Keratinocyte (primary cell): Measurements from ENCODE around the gene ATP6V1A. TPM values are rescaled to one million over a fixed set of nuclear protein-coding genes. Genes with fewer than 3 reads are reported as not detected.

Experiments
- DNase-seq: peaks from one replicate; pipeline ENCODE4 v3.0.0-alpha.2; 2011; ENCODE audit warnings: low read depth, missing footprints, low spot score
- FAIRE-seq: peaks from 2 replicates; lab custom pipeline; 2011; peaks lifted over from hg19 to GRCh38; lab: Jason Lieb, UNC
- H2AFZ ChIP-seq: 2 replicates; pipeline ENCODE4 v1.6.0; 2012; ENCODE audit warnings: low read length, control low read depth, inconsistent platforms; ENCODE audit not compliant: control insufficient read depth
- H3K27ac ChIP-seq: 2 replicates; pipeline ENCODE4 v1.5.1; 2011; ENCODE audit warnings: low read length; ENCODE audit not compliant: control insufficient read depth, insufficient read depth
- H3K27me3 ChIP-seq: 3 replicates; pipeline ENCODE4 v1.6.0; 2011; ENCODE audit warnings: low read length; ENCODE audit not compliant: control insufficient read depth, insufficient read depth; ENCODE audit errors: extremely low read depth
- H3K36me3 ChIP-seq, 2 experiments: 2 replicates in 1 of 2; 3 replicates in 1 of 2; pipeline ENCODE4 v1.5.1; 2011; ENCODE audit warnings: low read length in 2 of 2, mild to moderate bottlenecking in 1 of 2; ENCODE audit not compliant: control insufficient read depth in 2 of 2, insufficient read depth in 2 of 2; ENCODE audit errors: extremely low read depth in 1 of 2
- H3K4me1 ChIP-seq: 3 replicates; pipeline ENCODE4 v1.5.1; 2011; ENCODE audit warnings: low read length; ENCODE audit not compliant: control insufficient read depth, insufficient read depth; ENCODE audit errors: extremely low read depth
- H3K4me2 ChIP-seq: 3 replicates; pipeline ENCODE4 v1.6.0; 2011; ENCODE audit warnings: low read depth, low read length; ENCODE audit not compliant: control insufficient read depth, insufficient read depth; ENCODE audit errors: extremely low read depth
- H3K4me3 ChIP-seq, 3 experiments: fragments of 200-600 bp in 1 of 3; sonication (generic) in 1 of 3; 2 replicates in 2 of 3; 3 replicates in 1 of 3; pipeline ENCODE4 v1.5.1; 2011 to 2016; ENCODE audit warnings: low read length in 3 of 3, mild to moderate bottlenecking in 3 of 3, control low read depth in 2 of 3, inconsistent platforms in 1 of 3, low read depth in 1 of 3, mixed read lengths in 1 of 3, mixed run types in 1 of 3, moderate library complexity in 1 of 3; ENCODE audit not compliant: control insufficient read depth in 2 of 3, insufficient read depth in 2 of 3; ENCODE audit errors: extremely low read depth in 1 of 3
- H3K79me2 ChIP-seq: 2 replicates; pipeline ENCODE4 v1.6.0; 2012; ENCODE audit warnings: low read length; ENCODE audit not compliant: control insufficient read depth, insufficient read depth
- H3K9ac ChIP-seq: 3 replicates; pipeline ENCODE4 v1.6.0; 2011; ENCODE audit warnings: low read length; ENCODE audit not compliant: control insufficient read depth, insufficient read depth; ENCODE audit errors: extremely low read depth
- H3K9me1 ChIP-seq: 3 replicates; pipeline ENCODE4 v1.6.0; 2011; ENCODE audit warnings: low read length; ENCODE audit not compliant: control insufficient read depth, insufficient read depth; ENCODE audit errors: extremely low read depth
- H3K9me3 ChIP-seq: 2 replicates; pipeline ENCODE4 v1.5.1; 2012; ENCODE audit warnings: low read depth, low read length; ENCODE audit not compliant: control insufficient read depth
- H4K20me1 ChIP-seq: 3 replicates; pipeline ENCODE4 v1.6.0; 2011; ENCODE audit warnings: low read length; ENCODE audit not compliant: control insufficient read depth, insufficient read depth; ENCODE audit errors: extremely low read depth
- CTCF ChIP-seq, 3 experiments: IDR thresholded peaks in 1 of 3; conservative IDR thresholded peaks in 1 of 3; optimal IDR thresholded peaks in 1 of 3; 2 replicates in 2 of 3; 3 replicates in 1 of 3; pipeline versions ENCODE3 to v1.5.1; 2011; ENCODE audit warnings: low read length in 3 of 3, mild to moderate bottlenecking in 3 of 3, moderate library complexity in 2 of 3, control low read depth in 1 of 3, inconsistent platforms in 1 of 3; ENCODE audit not compliant: insufficient read depth in 2 of 3; ENCODE audit errors: extremely low read depth in 1 of 3
- EZH2 ChIP-seq: IDR thresholded peaks from one replicate; pipeline ENCODE4 v1.6.1; 2012; ENCODE audit warnings: inconsistent platforms, mild to moderate bottlenecking, low read length, moderate library complexity
- dilution Hi-C: fragments of 300-500 bp; cut with MboI; formaldehyde crosslinking; loops from one replicate; pipeline ENCODE4 v1.7.0; 2020; ENCODE audit warnings: low sequenced_read_pairs; ENCODE audit not compliant: extremely low pct_ligation_motif_present
- polyA plus RNA-seq, 5 experiments: library from polyadenylated mRNA; depleted of rRNA in 3 of 5; stranded (reverse) in 3 of 5; stranded (forward) in 1 of 5; unstranded in 1 of 5; fragments of >200 nt; gene quantifications; 1 replicate in 1 of 5; 2 replicates in 3 of 5; 3 replicates in 1 of 5; pipeline versions ENCODE4 v1.2.1 to v1.2.3, GENCODE V29; 2011 to 2012; ENCODE audit warnings: missing spikeins in 2 of 5, low read depth in 1 of 5, low replicate concordance in 1 of 5

Gene ATP6V1A
- polyA plus RNA-seq, 1 donor (not counting 4 experiments of a cell fraction or from before 2014, with no cell fraction given), result 35.8 TPM

DNA sequence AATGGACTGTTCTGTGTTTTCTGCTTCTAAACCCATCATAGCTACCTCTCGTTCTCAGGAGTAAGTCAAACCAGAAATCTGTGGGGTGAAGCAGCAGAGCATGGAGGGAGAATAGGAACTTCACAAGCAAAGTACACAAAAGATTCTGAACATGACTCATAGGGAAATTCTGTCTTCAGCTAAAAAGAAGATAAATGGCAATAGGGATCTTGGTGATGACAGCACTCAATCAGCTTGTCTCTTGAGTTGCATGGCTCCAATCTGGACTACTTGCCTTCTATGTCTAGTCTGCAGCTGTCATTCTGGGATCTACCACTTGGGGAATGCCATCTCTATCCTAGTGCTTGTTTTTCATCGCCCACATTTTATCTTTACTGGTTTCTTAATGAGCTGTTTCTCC lies 78.3 kb downstream of the ATP6V1A start:
- H3K4me2 ChIP-seq, result no peak overlapping the region
- no peaks in the 10 kb centered on the region for H3K79me2 ChIP-seq
- no peaks in the 10 kb centered on the region for H3K9me3 ChIP-seq
- no peak overlapping the region for H2AFZ ChIP-seq
- no peaks in the 10 kb centered on the region for H3K27me3 ChIP-seq
- DNase-seq (no peak), FAIRE-seq (peak; percentile 79)
- dilution Hi-C loops, result no loop called here
- TF ChIP-seq CTCF (optimal IDR thresholded peaks at IDR 0.05 in 1 of 3, IDR thresholded peaks at IDR 0.05 in 1 of 3, conservative IDR thresholded peaks at IDR 0.05 in 1 of 3; ENCODE audit: extremely low read depth in 1 of 3, insufficient read depth in 2 of 3, low read length in 3 of 3) (peak; percentile 20 to 34 (median 29)), EZH2 (no peak)
- H3K27ac ChIP-seq, result no peak overlapping the region
- no peak overlapping the region for H3K4me3 ChIP-seq
- H3K36me3 ChIP-seq, result no peaks in the 10 kb centered on the region
- no peaks in the 10 kb centered on the region for H3K9me1 ChIP-seq
- no peak overlapping the region for H3K9ac ChIP-seq
- no peaks in the 10 kb centered on the region for H4K20me1 ChIP-seq
- peaks cover 6% of the 10 kb centered on the region for H3K4me1 ChIP-seq

DNA sequence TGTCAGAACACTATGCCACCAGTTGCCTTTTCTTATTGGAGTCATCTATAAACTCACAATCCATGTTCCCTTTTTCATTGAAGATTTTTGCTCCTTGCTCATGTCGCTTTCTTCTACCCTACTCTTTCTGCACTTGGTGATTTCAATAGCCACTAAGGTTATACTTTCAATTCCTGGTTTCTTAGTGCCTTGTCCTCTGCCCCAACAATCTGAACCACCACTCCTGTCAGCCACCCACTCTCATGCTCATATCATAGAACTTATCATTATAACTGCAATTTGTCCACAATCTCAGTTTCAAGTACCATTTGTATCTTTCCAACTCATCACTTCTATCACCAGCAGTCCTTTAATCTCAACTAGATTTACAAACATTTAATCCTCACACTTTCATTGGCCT lies 81.8 kb downstream of the ATP6V1A start:
- no peak for FAIRE-seq
- dilution Hi-C loops, result no loop called here

More for the DNA sequence above, 81.8 kb downstream of the ATP6V1A start:
- H3K4me3 ChIP-seq, result no peak overlapping the region
- peaks cover 16% of the 10 kb centered on the region for H3K4me1 ChIP-seq
- H3K9me3 ChIP-seq, result no peaks in the 10 kb centered on the region
- no peak overlapping the region for H3K4me2 ChIP-seq
- TF ChIP-seq CTCF (optimal IDR thresholded peaks at IDR 0.05 in 1 of 3, IDR thresholded peaks at IDR 0.05 in 1 of 3, conservative IDR thresholded peaks at IDR 0.05 in 1 of 3; ENCODE audit: extremely low read depth in 1 of 3, insufficient read depth in 2 of 3, low read length in 3 of 3) (no peak), EZH2 (no peak)
- H3K79me2 ChIP-seq, result no peaks in the 10 kb centered on the region
- no peaks in the 10 kb centered on the region for H4K20me1 ChIP-seq
- no peak overlapping the region for H3K9ac ChIP-seq
- H3K27ac ChIP-seq, result no peak overlapping the region
- no peaks in the 10 kb centered on the region for H3K27me3 ChIP-seq
- no peaks in the 10 kb centered on the region for H3K36me3 ChIP-seq
- DNase-seq, result no peak
- H3K9me1 ChIP-seq, result no peaks in the 10 kb centered on the region
- H2AFZ ChIP-seq, result no peak overlapping the region
